HG03139 (cell line): ENCODE results near the gene DHRS13.
A peak's percentile ranks its signal among the peaks of the same experiment; 100 is the strongest.
"Not testable (repeated sequence)": the region's sequence is repeated elsewhere in the genome, so short reads cannot be mapped to it uniquely, and the experiment has no call there.

Experiments used
- ATAC-seq: cut with Tn5 transposase; IDR thresholded peaks from one replicate; pipeline ENCODE4 v1.9.1; 2021; ENCODE audit not compliant: unreplicated experiment

Gene DHRS13

DNA sequence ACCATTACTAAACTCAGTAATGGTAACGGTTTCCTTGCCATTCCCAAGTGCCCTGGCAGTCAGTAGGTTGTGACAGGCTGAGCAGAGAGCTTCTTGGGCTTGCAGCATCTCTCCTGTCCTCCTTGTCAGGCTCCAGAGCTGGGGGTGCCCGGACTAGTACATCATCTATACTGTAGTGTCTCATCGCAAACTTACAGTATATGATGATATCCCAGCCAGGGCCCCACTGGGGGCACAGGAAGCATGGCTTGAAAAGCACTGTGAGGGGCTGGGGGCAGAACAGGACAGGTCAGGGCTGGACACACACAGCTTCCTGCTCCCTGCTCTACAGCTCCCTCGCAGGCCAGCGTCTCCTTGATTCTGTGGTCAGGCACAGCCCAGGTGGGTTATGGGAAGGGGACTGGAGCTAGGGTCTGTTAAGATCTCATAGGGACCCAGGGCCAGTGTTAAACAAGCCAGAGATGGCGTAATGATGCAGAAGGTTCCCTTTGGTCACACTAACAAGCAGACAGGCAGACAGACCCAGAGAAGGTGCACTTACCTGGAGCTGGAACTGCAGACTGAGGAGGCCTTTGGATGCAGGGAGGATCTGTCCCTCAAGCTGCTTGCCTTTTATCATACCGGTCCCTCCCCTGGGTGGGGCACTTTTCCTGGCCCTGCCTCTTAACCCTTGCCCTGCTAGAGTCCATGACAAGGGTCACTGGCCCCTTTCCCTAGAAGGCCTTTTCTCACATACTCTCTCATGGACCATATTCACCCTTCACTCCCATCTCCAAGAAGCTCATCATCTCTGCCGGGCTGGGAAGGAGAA lies 41.3 kb downstream of the DHRS13 start:
- ATAC-seq: no peak

DNA sequence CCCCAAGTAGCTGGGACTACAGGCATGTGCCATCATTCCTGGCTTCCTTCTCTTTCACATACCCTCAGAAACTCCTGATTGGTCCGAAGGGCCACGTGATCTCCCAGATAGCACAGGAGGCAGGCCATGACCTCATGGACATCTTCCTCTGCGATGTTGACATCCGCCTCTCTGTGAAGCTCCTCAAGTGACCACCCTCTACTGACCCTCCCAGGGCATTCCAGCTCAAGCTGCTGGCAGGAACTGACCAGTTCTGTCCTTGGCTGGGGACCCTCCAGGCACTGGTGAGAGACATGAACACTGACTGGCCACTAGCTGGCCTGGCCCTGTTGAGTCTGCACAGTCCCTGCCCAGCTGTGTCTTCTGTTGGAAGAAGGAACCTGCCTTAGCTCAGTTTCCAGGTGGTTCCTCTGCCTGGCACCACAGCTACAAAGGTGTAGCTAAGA lies 42.5 kb downstream of the DHRS13 start:
- no peak for ATAC-seq

DNA sequence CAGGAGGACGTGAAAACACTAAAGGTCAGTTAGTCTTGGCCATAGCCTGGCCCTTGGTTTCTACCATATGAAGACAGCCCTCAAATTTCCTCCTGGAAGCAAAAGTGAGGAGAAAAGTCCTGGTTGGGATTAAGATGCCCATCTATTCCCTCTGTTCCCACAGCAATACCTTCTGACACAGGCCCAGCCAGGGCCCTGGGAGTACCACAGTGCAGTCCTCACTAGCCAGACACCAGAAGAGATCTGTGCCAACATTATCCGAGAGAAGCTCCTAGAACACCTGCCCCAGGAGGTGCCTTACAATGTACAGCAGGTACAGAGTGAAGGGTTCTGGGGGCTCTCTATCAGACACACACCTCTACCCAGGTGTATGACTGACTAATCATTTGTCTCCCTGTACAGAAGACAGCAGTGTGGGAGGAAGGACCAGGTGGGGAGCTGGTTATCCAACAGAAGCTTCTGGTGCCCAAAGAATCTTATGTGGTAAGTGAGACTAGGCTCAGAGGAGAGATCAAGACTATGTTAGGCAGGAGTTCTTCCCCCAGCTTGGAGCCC lies 44.0 kb downstream of the DHRS13 start:
- ATAC-seq: no peak

DNA sequence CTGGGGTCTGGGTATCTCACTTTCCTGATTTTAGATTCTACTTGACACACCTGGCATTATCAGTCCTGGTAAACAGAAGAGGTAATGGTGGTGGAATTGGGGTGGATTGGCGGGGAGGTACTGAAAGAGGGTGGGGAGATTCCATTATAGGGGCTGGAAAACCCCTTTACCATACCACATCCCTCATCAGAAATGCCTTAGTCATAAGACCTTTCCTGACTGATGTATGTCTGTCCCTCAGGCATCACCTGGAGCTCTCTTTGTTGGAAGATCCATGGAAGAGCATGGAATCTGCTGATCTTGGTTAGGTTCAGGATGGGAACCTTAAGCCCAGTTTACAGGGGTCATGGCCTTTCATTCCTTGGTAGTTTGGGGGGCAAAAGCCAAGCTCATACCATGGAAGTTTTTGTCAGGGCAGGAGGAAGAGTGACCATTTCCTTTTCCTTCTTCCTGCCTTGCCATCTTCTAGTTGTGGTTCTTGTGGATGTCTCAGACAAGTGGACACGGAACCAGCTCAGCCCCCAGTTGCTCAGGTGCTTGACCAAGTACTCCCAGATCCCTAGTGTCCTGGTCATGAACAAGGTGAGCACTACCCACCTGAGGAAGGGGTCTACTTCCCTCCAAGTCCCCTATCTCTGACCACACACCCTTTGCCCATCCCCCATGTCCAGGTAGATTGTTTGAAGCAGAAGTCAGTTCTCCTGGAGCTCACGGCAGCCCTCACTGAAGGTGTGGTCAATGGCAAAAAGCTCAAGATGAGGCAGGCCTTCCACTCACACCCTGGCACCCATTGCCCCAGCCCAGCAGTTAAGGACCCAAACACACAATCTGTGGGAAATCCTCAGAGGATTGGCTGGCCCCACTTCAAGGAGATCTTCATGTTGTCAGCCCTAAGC lies 44.7 kb downstream of the DHRS13 start:
- ATAC-seq: no peak

DNA sequence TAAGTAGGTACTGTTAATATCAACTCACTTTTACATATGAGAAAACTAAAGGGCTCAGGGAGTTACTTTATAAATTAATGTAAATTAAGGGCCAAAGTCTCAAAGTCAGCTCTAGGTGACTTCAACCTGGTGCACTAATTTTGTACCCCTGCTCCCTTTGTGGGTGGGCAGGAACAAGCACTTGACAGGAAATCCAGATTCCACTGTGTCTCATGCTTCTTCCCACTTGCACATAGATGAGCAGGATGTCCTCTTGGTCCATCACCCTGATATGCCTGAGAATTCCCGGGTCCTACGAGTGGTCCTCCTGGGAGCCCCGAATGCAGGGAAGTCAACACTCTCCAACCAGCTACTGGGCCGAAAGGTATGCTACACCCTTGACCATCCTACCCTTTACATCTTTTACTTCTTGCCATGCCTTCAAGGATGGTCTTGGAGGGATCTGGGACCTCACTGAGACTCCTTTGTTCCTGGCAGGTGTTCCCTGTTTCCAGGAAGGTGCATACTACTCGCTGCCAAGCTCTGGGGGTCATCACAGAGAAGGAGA lies 46.8 kb downstream of the DHRS13 start:
- no peak for ATAC-seq

DNA sequence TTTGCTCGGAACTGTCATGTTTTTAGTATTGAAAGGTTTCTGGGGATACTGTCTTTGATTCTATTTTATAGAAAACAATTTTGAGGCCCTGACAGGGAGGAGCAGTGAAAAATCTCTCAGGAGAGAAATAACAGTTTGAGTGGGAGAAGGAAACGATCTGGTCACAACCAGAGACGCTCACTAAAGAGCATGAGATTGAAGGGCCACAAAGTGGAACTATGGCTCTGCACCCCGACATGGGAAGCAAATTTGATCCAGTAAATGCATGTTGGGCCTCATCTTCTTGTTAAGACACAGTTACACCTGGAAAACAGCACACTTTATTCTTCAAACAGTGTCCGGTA lies 47.6 kb downstream of the DHRS13 start:
- no peak for ATAC-seq

DNA sequence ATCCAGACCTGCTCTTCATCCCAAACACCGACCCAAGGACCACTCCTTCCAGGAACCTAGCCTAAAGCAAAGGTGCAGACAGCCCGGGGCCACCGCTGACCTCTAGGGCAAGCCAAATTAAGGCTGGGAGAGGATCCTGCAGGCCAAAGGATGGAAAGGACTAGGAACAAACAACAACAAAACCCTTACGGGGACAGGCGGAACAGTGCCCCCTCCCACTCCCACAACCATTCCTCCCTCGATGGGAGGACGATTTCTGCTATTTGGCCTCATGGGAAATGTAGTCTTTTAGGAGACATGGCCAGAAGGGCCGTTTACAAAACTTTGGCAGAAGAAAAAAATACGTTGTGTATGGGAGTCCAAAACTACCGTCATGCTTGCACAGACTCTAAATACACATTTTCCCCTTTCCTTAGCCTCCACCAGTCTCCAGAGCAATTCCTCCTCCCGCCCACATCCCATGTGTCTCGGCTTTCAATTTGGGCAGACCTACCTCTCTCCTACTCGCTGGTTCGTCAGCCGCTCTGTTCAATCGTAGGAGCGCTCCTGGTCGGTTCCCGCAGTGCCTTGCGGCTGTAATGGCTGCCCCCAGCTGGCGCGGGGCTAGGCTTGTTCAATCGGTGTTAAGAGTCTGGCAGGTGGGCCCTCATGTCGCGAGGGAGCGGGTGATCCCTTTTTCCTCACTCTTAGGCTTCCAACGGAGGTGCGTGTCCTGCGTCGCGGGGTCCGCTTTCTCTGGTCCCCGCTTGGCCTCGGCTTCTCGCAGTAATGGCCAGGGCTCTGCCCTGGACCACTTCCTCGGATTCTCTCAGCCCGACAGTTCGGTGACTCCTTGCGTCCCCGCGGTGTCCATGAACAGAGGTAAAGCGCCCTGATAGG lies 48.2 kb downstream of the DHRS13 start, which contains the start of gene ERAL1:
Gene ERAL1, plus strand, starts transcription at position 560 of the 879 bp plus-strand sequence. Its CDS starts 19 bp downstream, at position 579.
- ATAC-seq: peak; percentile 82

DNA sequence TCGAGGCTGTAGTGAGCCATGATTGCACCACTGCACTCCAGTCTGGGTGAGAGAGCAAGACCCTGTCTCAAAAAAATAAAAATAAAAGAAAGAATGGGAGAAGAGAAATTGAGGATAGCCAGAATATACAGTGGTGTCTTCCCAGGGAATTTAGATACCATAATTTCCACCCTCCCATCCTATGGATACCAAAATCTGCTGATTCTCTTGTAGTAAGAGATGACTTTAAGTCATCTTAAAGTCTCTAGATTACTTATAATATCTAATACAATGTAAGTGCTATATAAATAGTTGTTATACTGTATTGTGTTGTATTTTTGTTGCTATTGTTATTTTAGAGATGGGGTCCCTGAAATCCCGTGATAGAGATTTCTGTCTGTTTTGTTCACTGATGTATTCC lies 49.6 kb downstream of the DHRS13 start:
- no peak for ATAC-seq

DNA sequence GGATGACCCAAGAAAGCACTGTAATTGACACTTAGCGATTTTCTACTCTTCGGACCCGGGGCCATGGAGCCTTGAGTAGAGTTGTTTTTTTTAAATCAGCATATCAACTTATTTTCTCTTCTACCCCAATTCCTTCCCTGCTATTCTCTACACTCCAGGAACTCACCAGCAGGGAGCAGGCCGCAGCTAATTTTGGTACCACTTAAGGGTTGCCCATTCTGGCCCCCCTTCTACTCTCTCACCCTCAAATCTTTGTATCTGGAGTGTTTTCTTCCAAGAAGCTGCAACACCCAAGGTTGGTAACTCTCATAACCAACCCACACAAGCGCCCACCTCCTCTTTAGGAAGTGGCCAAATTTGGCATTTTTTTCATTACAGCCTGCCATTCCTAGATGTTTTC lies 53.6 kb downstream of the DHRS13 start:
- ATAC-seq: no peak

DNA sequence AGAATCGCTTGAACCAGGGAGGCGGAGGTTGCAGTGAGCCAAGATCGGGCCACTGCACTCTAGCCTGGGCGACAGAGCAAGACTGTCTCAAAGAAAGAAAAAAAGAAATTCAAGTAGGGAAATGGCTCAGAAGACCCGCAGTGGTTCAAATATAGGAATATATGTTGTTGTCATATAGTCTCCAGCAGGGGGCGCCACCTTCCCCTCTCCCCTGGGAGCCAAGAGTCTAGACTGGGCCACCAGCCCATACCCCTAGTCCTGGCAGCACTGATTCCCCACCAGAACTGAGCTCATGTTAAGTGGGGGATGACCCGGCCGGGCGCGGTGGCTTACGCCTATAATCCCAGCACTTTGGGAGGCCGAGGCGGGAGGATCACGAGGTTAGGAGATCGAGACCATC lies 54.2 kb downstream of the DHRS13 start:
- not testable (repeated sequence) for ATAC-seq
